Measurements from ENCODE around the gene SPATA31D4. TPM values are rescaled to one million over a fixed set of nuclear protein-coding genes. Genes with fewer than 3 reads are reported as not detected.

Gene SPATA31D4
- total RNA-seq: not detected in 2 replicates

DNA sequence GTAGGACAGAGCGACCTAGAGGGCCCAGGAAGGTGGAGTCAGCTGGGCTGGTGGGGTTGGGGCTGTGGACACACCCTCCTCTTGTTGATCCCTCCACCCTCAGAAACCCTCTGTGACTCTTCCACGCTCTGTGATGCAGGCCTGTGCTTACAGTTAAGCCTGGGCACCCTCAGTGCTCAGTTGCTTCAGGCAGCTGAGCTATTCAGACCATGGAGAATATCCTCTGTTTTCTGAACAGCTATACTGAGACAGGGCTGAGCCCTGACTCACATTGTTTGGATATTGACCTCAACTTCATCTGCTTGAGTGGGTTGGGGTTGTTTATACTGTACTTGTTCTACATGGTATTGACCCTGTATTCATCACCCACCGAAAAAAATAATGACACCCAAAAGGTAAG, at the start of gene SPATA31D4:
Gene SPATA31D4, plus strand, starts transcription at position 124 of the 400 bp plus-strand sequence. Its CDS starts 86 bp downstream, at position 210.

DNA sequence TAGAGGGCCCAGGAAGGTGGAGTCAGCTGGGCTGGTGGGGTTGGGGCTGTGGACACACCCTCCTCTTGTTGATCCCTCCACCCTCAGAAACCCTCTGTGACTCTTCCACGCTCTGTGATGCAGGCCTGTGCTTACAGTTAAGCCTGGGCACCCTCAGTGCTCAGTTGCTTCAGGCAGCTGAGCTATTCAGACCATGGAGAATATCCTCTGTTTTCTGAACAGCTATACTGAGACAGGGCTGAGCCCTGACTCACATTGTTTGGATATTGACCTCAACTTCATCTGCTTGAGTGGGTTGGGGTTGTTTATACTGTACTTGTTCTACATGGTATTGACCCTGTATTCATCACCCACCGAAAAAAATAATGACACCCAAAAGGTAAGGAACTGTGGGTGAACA, 15.2 kb downstream of the SPATA31D4 start, which contains the start of gene SPATA31D3:
Gene SPATA31D3, plus strand, starts transcription at position 108 of the 400 bp plus-strand sequence. Its CDS starts 86 bp downstream, at position 194.

Small RNA genes lying within 50 kb of the gene (small RNA-seq; reads per million reads assigned to genes)
- gene RF00189 (0.27 reads per million, percentile 4 among the genes with 10 or more reads in this experiment), gene RNA5SP287 (not detected)

Other genes with a start within 250 kb of the SPATA31D4 start
- gene TLE1, start 238.9 kb upstream of the SPATA31D4 start, total RNA-seq: 85.6 and 89.8 TPM in 2 replicates
- gene SPATA31D3, start 15.1 kb downstream of the SPATA31D4 start, total RNA-seq: not detected in 2 replicates
- gene SPATA31D1, start 60.3 kb downstream of the SPATA31D4 start, total RNA-seq: not detected in 2 replicates